Effector CD4-positive, alpha-beta T cell (primary cell): ENCODE results near the gene NTM.

Experiments used
- DNase-seq: peaks from one replicate; pipeline ENCODE4 v3.0.0-alpha.2; 2020

NTM gene

GRCh38 chr11:132096132-132096825, 725.9 kb downstream of the NTM start:
- DNase-seq = no peak

DNA sequence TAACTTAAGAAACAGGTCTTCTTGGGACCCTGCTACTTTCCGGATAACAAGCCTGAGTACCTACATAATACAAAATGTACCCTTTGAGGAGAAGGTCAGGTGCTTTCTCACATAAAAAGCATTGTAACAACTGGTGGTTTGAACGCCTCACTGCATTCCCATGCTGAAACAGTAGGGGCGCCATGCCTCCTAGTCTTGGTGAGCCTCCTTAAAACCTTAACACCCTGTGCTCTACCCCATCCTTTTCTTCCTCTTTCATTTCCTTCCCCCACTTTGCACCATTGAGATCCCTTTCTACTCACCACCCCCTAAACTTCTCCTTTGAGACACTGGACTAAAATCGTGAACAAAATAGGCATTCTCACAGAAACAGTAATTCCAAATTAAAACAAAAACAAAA, 729.3 kb downstream of the NTM start:
- DNase-seq = no peak

GRCh38 chr11:132100583-132100982, 730.2 kb downstream of the NTM start:
- no peak for DNase-seq

DNA sequence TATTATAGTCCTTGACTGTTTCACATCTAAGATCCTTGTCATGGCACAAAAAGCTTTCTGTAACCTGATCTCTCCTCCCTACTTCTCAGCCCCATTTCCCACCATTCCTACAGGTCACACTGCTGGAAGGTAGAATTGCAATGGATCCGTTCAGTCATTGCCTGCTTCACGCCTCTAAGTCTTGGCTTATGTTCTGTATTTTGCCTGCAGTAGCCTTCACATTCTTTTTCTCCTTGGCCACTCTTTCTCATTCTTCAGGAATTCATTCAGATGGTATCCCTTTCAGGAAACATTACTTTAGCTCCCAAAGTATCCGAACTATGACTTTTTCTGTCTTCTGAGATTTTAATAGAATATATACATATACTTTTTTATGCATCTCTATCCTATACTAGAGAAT, 731.5 kb downstream of the NTM start:
- DNase-seq = no peak

- no peak for DNase-seq
Observed at GRCh38 chr11:132103021-132103420, 732.6 kb downstream of the NTM start.

- DNase-seq = no peak
Observed at GRCh38 chr11:132106096-132106982, 735.9 kb downstream of the NTM start.

DNA sequence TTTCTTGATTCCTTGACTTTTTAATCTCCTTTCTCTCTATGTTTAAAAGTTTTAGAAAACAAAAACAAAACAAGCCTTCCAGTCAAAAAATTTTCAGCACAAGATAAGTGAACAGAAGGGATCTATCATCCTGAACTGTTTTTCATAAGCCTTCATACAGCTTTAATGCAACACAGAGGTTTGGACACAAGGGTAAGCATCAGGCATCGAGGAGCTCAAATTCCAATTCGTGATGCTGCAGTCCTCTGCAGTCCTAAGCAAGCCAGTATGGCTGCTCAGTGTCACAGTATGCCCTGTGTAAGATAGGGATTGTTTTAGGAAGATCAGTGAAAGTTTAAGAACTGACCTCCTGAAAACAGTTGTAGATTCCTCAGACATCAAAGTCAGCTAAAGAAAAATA, 740.9 kb downstream of the NTM start:
- DNase-seq = no peak

DNA sequence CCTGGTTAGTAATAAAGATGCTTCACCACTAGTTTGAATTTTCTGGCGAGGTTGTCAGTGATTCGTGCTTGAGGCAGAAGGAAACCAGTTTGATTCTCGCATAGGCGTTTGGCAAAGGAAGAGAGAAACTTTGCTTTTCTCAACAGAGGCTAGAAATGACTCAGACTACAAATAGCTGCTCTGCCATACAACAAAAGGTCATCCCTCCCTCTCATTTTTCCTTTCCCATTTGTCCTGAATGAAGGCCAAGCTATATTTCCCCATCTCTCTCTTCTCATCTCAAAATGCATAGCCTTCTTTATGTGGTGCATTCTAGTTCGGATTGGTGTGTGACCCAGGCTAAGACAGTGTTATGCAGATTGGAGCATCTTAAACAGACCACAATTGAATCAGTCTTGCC, 741.4 kb downstream of the NTM start:
- no peak for DNase-seq

DNA sequence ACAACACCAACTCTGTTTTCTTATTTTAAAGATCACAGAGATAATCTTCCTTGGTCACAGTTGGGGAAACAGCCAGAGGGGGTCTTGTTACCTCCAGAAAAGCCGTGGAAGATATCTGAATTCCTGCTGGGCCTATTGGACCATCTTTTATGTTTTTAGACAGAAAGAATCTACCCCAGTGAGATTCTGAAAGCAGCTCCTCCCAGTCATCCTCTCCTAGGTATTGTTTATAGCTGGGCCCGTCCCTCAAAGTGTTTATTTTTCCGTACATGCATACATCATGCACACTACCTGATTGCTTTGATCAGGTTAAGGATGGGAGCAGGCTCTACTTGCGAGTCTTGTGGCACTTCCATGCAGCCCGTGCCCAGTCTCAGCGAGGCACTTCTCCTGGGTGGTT, 742.4 kb downstream of the NTM start:
- DNase-seq = no peak

DNA sequence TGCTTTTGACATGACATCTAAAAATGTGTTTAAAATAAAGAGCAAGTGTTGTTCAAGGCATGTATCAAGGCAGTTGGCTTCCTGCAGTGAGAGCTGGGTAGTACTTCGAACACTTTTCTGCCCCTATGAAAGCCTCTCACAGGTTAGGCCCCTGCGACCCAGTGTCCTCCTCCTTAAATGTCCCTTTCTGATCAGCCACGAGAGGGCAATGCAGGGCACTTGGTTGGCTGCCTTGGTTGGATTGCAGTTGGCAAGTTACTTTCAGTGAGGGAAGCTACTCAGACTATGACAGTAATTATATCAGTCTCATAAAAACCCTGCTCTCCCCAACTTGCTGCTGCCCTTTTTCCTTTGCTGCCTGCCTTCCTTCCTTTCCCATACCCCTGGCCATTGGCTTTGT, 743.8 kb downstream of the NTM start:
- DNase-seq = no peak

- no peak for DNase-seq
Observed at GRCh38 chr11:132114743-132115142, 744.3 kb downstream of the NTM start.

- no peak for DNase-seq
Observed at GRCh38 chr11:132115454-132115853, 745.0 kb downstream of the NTM start.

DNA sequence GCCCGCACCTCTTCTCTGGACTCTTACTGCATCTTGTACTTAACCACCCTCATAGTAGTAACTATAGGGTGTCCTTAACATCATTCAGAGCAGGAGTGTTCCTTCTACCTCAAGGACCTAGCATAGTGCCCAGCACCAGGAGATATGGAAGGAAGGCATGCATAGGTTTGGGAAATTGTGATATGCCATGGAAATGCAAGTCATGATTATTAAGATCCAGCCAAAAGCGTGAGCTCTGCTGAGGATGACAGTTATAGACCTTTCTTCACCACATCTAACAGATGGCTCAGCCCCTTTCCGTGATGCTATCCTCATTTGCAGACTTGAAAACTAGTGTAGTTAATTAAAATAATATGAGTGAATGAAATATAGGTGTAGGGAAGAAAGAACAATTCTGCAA, 746.1 kb downstream of the NTM start:
- no peak for DNase-seq

DNA sequence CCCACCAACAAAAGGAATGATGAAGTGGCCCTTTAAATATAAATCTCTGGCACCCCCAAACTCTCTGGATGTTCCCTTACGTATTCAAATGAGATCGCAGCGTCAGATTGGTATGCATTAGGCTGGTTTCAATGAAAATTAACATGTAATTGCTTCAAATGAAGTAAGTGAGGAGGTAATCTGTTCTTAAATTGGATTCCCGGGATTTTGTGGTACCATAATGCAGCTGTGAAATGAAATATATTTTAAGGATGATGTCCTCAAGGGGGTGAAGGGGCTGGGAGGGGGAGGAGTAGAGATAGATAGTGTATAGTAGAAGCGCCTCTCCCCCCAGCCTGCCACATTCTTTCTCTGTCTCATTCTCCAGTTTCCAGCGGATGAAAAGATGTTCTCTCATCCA, 748.2 kb downstream of the NTM start:
- no peak for DNase-seq

GRCh38 chr11:132119573-132119972, 749.2 kb downstream of the NTM start:
- no peak for DNase-seq

GRCh38 chr11:132122735-132123134, 752.3 kb downstream of the NTM start:
- DNase-seq = no peak

- no peak for DNase-seq
Observed at GRCh38 chr11:132123449-132123848, 753.0 kb downstream of the NTM start.

GRCh38 chr11:132123854-132124835, 753.7 kb downstream of the NTM start:
- no peak for DNase-seq

GRCh38 chr11:132125988-132126871, 755.8 kb downstream of the NTM start:
- DNase-seq = no peak

DNA sequence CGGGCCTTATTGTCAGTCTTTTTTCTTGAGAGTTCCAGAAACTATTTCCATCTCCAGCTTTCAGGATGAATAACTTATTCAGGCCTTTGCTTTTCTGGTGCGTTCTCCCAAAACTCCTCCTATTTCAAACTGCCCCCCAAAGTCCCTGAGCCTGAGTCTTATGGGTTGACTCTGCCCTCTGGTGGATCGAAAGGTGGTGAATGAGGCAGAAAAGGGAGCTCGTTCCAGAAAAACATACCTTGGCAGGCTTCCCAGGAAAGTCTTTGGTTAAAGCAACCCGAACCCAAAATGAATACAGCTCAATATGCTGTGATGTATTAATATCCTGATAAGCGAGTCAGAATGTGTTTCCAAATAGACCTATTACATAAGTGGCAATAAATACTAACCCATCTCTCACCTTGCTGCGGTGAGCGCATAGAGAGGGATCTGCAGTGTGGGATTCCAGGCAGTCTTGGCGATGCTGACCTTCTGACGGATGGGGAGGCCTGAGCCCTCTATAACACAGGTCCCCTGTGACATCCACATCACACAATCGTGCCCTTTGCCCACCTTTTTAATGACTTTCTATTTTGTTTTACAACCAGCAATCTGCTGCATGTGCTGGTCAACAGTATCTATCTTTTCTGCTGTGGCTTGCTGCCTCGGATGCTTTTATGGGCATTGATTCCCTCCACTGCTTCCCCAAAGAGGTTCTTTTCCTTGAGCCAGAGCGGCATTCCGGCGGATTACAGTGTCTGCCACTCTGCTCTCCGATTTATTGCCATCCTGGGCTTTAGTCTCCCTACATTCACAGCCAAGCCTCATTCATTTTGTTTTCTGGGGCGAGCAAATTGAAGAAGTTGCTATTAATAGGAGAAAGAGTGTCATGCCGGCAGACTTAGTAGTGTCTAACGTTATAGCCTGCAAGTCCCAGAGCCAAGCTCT, 756.8 kb downstream of the NTM start:
- DNase-seq = no peak

GRCh38 chr11:132127900-132128288, 757.5 kb downstream of the NTM start:
- no peak for DNase-seq
